ENCODE measurements around the gene WRAP73. TPM values are rescaled to one million over a fixed set of nuclear protein-coding genes. Genes with fewer than 3 reads are reported as not detected.

The WRAP73 gene
- total and polyA plus RNA-seq, 2 experiments from 2014 or later, result 22.6 to 43.3 TPM

DNA sequence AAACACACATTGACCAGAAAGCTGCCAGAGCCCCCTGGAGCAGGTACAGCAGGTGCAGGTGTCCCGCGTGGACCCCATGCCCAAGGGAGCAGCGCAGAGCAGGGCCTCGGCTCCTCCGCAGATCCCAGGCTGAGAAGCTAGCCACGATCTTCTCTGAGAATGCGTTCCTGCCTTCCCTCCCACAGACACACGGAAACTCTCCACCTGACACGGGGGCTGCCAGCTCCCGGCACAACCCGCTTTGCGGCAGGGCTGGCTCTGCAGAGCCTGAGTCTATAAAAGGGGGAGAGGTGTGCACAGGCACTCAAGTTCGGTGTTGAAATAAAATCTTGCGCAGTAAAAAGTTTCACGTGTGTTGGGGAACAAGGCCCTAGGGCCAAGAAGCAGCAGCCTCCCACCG is 48.2 kb downstream of the WRAP73 start:
- Mint-ChIP-seq H3K27ac (no peak overlapping the region), H3K27me3 (ENCODE audit: insufficient read depth, low read depth, poor library complexity) (peaks cover 4% of the 10 kb centered on the region), H3K9me3 (no peaks in the 10 kb centered on the region), H3K36me3 (ENCODE audit: low read depth) (no peaks in the 10 kb centered on the region; the same call in 2 of the 3 replicates), H3K4me3 (no peak overlapping the region), H3K4me1 (peaks cover 16% of the 10 kb centered on the region)
- no peak for TF ChIP-seq ZNF114 (CRISPR knock-in tag; IDR thresholded peaks at IDR 0.05)
- TF ChIP-seq EZH2phosphoT487 (IDR thresholded peaks at IDR 0.05; ENCODE audit: unreplicated experiment), result no peak
- TF ChIP-seq, protein P1, sequence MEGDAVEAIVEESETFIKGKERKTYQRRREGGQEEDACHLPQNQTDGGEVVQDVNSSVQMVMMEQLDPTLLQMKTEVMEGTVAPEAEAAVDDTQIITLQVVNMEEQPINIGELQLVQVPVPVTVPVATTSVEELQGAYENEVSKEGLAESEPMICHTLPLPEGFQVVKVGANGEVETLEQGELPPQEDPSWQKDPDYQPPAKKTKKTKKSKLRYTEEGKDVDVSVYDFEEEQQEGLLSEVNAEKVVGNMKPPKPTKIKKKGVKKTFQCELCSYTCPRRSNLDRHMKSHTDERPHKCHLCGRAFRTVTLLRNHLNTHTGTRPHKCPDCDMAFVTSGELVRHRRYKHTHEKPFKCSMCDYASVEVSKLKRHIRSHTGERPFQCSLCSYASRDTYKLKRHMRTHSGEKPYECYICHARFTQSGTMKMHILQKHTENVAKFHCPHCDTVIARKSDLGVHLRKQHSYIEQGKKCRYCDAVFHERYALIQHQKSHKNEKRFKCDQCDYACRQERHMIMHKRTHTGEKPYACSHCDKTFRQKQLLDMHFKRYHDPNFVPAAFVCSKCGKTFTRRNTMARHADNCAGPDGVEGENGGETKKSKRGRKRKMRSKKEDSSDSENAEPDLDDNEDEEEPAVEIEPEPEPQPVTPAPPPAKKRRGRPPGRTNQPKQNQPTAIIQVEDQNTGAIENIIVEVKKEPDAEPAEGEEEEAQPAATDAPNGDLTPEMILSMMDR (conservative IDR thresholded peaks at IDR 0.05; ENCODE audit: low read depth in 2 of 2), result no peak
- TF ChIP-seq, protein P2, sequence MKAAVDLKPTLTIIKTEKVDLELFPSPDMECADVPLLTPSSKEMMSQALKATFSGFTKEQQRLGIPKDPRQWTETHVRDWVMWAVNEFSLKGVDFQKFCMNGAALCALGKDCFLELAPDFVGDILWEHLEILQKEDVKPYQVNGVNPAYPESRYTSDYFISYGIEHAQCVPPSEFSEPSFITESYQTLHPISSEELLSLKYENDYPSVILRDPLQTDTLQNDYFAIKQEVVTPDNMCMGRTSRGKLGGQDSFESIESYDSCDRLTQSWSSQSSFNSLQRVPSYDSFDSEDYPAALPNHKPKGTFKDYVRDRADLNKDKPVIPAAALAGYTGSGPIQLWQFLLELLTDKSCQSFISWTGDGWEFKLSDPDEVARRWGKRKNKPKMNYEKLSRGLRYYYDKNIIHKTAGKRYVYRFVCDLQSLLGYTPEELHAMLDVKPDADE (IDR thresholded peaks at IDR 0.05), result no peak
- TF ChIP-seq, protein P3, sequence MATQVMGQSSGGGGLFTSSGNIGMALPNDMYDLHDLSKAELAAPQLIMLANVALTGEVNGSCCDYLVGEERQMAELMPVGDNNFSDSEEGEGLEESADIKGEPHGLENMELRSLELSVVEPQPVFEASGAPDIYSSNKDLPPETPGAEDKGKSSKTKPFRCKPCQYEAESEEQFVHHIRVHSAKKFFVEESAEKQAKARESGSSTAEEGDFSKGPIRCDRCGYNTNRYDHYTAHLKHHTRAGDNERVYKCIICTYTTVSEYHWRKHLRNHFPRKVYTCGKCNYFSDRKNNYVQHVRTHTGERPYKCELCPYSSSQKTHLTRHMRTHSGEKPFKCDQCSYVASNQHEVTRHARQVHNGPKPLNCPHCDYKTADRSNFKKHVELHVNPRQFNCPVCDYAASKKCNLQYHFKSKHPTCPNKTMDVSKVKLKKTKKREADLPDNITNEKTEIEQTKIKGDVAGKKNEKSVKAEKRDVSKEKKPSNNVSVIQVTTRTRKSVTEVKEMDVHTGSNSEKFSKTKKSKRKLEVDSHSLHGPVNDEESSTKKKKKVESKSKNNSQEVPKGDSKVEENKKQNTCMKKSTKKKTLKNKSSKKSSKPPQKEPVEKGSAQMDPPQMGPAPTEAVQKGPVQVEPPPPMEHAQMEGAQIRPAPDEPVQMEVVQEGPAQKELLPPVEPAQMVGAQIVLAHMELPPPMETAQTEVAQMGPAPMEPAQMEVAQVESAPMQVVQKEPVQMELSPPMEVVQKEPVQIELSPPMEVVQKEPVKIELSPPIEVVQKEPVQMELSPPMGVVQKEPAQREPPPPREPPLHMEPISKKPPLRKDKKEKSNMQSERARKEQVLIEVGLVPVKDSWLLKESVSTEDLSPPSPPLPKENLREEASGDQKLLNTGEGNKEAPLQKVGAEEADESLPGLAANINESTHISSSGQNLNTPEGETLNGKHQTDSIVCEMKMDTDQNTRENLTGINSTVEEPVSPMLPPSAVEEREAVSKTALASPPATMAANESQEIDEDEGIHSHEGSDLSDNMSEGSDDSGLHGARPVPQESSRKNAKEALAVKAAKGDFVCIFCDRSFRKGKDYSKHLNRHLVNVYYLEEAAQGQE (IDR thresholded peaks at IDR 0.05; ENCODE audit: unreplicated experiment), result no peak
- no peak for TF ChIP-seq JUNB (IDR thresholded peaks at IDR 0.05; ENCODE audit: unreplicated experiment)
- no peak for TF ChIP-seq POLR2AphosphoS5 (IDR thresholded peaks at IDR 0.05; ENCODE audit: low read depth)
- TF ChIP-seq ZNF331 (CRISPR knock-in tag; IDR thresholded peaks at IDR 0.05; ENCODE audit: low read depth), result no peak
- TF ChIP-seq CREB1 (CRISPR knock-in tag; IDR thresholded peaks at IDR 0.05; ENCODE audit: low read depth), result no peak
- TF ChIP-seq NANOG (IDR thresholded peaks at IDR 0.05; ENCODE audit: borderline replicate concordance), result no peak
- TF ChIP-seq, protein P4, sequence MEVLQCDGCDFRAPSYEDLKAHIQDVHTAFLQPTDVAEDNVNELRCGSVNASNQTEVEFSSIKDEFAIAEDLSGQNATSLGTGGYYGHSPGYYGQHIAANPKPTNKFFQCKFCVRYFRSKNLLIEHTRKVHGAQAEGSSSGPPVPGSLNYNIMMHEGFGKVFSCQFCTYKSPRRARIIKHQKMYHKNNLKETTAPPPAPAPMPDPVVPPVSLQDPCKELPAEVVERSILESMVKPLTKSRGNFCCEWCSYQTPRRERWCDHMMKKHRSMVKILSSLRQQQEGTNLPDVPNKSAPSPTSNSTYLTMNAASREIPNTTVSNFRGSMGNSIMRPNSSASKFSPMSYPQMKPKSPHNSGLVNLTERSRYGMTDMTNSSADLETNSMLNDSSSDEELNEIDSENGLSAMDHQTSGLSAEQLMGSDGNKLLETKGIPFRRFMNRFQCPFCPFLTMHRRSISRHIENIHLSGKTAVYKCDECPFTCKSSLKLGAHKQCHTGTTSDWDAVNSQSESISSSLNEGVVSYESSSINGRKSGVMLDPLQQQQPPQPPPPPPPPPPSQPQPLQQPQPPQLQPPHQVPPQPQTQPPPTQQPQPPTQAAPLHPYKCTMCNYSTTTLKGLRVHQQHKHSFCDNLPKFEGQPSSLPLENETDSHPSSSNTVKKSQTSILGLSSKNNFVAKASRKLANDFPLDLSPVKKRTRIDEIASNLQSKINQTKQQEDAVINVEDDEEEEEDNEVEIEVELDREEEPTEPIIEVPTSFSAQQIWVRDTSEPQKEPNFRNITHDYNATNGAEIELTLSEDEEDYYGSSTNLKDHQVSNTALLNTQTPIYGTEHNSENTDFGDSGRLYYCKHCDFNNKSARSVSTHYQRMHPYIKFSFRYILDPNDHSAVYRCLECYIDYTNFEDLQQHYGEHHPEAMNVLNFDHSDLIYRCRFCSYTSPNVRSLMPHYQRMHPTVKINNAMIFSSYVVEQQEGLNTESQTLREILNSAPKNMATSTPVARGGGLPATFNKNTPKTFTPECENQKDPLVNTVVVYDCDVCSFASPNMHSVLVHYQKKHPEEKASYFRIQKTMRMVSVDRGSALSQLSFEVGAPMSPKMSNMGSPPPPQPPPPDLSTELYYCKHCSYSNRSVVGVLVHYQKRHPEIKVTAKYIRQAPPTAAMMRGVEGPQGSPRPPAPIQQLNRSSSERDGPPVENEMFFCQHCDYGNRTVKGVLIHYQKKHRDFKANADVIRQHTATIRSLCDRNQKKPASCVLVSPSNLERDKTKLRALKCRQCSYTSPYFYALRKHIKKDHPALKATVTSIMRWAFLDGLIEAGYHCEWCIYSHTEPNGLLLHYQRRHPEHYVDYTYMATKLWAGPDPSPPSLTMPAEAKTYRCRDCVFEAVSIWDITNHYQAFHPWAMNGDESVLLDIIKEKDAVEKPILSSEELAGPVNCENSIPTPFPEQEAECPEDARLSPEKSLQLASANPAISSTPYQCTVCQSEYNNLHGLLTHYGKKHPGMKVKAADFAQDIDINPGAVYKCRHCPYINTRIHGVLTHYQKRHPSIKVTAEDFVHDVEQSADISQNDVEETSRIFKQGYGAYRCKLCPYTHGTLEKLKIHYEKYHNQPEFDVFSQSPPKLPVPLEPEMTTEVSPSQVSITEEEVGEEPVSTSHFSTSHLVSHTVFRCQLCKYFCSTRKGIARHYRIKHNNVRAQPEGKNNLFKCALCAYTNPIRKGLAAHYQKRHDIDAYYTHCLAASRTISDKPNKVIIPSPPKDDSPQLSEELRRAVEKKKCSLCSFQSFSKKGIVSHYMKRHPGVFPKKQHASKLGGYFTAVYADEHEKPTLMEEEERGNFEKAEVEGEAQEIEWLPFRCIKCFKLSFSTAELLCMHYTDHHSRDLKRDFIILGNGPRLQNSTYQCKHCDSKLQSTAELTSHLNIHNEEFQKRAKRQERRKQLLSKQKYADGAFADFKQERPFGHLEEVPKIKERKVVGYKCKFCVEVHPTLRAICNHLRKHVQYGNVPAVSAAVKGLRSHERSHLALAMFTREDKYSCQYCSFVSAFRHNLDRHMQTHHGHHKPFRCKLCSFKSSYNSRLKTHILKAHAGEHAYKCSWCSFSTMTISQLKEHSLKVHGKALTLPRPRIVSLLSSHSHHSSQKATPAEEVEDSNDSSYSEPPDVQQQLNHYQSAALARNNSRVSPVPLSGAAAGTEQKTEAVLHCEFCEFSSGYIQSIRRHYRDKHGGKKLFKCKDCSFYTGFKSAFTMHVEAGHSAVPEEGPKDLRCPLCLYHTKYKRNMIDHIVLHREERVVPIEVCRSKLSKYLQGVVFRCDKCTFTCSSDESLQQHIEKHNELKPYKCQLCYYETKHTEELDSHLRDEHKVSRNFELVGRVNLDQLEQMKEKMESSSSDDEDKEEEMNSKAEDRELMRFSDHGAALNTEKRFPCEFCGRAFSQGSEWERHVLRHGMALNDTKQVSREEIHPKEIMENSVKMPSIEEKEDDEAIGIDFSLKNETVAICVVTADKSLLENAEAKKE (CRISPR knock-in tag; IDR thresholded peaks at IDR 0.05), result no peak
- H3K9me2 ChIP-seq (ENCODE audit: insufficient read depth), result no peaks in the 10 kb centered on the region
- H3K27me3 ChIP-seq (ENCODE audit: insufficient read depth), result no peaks in the 10 kb centered on the region
- H3K27ac ChIP-seq (ENCODE audit: low read depth), result no peak overlapping the region
- no peak overlapping the region for H3K4me2 ChIP-seq
- H3K36me3 ChIP-seq (ENCODE audit: insufficient read depth), result no peaks in the 10 kb centered on the region
- no peaks in the 10 kb centered on the region; the same call in 1 of the 2 replicates for H4K20me1 ChIP-seq (replicated peaks; ENCODE audit: insufficient read depth)
- ATAC-seq, result no peak
- peaks cover 13% of the 10 kb centered on the region; the same call in 1 of the 2 replicates for H3K4me1 ChIP-seq (ENCODE audit: insufficient read depth)
- 0 out of 2 replicates have a peak, but pooled peaks cover 9% of the 10 kb centered on the region for H3K79me2 ChIP-seq (replicated peaks; ENCODE audit: insufficient read depth)
- DNase-seq (ENCODE audit: low spot score), result no peak
- H3K4me3 ChIP-seq, result no peak overlapping the region
- H3F3A ChIP-seq (replicated peaks; ENCODE audit: low read depth), result 0 out of 2 replicates have a peak, but pooled peaks cover 3% of the 10 kb centered on the region
- H2AFZ ChIP-seq, result no peak overlapping the region

All from GM23338 (cell line).